ENCODE results near the gene SAA2.

SAA2 gene

DNA sequence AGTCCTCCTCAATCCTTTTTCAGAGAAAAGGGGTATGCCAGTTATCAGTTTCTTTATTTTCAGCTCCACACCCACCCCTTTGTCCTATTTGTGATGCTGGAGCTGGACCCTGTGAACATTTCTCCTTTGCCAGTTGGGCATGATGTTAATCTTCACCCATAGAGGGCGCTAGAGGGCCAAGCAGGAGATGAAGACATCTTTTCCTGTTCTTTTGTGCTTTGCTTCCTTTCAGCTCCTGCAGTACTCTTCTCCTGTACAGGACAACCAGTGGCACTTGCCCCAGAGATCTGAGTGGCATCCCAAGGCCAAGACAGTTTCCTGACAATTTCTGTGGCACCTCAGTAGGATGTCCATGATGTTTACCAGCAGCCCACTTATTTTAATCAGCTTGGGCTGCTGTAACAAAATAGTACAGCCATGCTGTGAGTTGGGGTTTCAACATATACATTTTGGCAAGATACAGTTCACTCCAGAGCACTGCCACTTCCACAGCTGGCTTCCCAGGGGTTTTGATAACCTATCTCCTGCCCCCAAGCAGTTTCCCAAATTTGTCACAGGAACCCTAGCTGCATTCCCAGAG lies 4.6 kb downstream of the SAA2 start:
- H3K27me3 Mint-ChIP-seq (ENCODE audit: low read depth, poor library complexity) = peaks cover 30% of the 10 kb centered on the region
- no peak overlapping the region for H3K27ac Mint-ChIP-seq
- DNase-seq = peak; percentile 50
- TF ChIP-seq CTCF (IDR thresholded peaks at IDR 0.05) = peak; percentile 79
- no peaks in the 10 kb centered on the region for H3K36me3 Mint-ChIP-seq (ENCODE audit: low read depth)
- H3K4me3 Mint-ChIP-seq = no peak overlapping the region
- H3K9me3 Mint-ChIP-seq = peaks cover 6% of the 10 kb centered on the region
- peaks cover 10% of the 10 kb centered on the region for H3K4me1 Mint-ChIP-seq

- Mint-ChIP-seq H3K4me1 (peaks cover 15% of the 10 kb centered on the region), H3K27ac (no peak overlapping the region), H3K36me3 (ENCODE audit: low read depth) (no peaks in the 10 kb centered on the region), H3K27me3 (ENCODE audit: low read depth, poor library complexity) (peaks cover 46% of the 10 kb centered on the region), H3K9me3 (peaks cover 6% of the 10 kb centered on the region), H3K4me3 (no peak overlapping the region)
- DNase-seq = no peak
- TF ChIP-seq CTCF (IDR thresholded peaks at IDR 0.05) = no peak
Observed at GRCh38 chr11:18239655-18240054, 8.8 kb downstream of the SAA2 start.

- TF ChIP-seq CTCF (IDR thresholded peaks at IDR 0.05) = no peak
- Mint-ChIP-seq H3K4me1 (peaks cover 11% of the 10 kb centered on the region), H3K4me3 (no peak within 1 kb of the TSS), H3K9me3 (no peaks in the 10 kb centered on the region), H3K27me3 (ENCODE audit: low read depth, poor library complexity) (peaks cover 46% of the 10 kb centered on the region), H3K36me3 (ENCODE audit: low read depth) (no peaks in the 10 kb centered on the region), H3K27ac (no peak within 1 kb of the TSS)
- DNase-seq = no peak
Observed at GRCh38 chr11:18236664-18237356, 11.7 kb downstream of the SAA2 start, which contains the start of gene SAA4. Gene SAA4, minus strand, starts transcription at chr11:18236802. Its CDS starts 876 bp downstream, at chr11:18235926.

- Mint-ChIP-seq H3K4me1 (peaks cover 11% of the 10 kb centered on the region), H3K27me3 (ENCODE audit: low read depth, poor library complexity) (peaks cover 49% of the 10 kb centered on the region)
- DNase-seq = peak; percentile 18
Observed at GRCh38 chr11:18235394-18236334, 12.8 kb downstream of the SAA2 start.

GRCh38 chr11:18233912-18234311 lies 14.6 kb downstream of the SAA2 start:
- H3K36me3 Mint-ChIP-seq (ENCODE audit: low read depth) = no peaks in the 10 kb centered on the region
- H3K27me3 Mint-ChIP-seq (ENCODE audit: low read depth, poor library complexity) = peaks cover 38% of the 10 kb centered on the region
- no peak overlapping the region for H3K27ac Mint-ChIP-seq
- H3K4me3 Mint-ChIP-seq = no peak overlapping the region
- no peak for DNase-seq
- H3K9me3 Mint-ChIP-seq = no peaks in the 10 kb centered on the region
- TF ChIP-seq CTCF (IDR thresholded peaks at IDR 0.05) = no peak
- H3K4me1 Mint-ChIP-seq = peaks cover 11% of the 10 kb centered on the region

More at GRCh38 chr11:18235394-18236334, 12.8 kb downstream of the SAA2 start:
- H3K27ac Mint-ChIP-seq = no peak overlapping the region
- no peak overlapping the region for H3K4me3 Mint-ChIP-seq
- TF ChIP-seq CTCF (IDR thresholded peaks at IDR 0.05) = no peak
- no peaks in the 10 kb centered on the region for H3K36me3 Mint-ChIP-seq (ENCODE audit: low read depth)
- no peaks in the 10 kb centered on the region for H3K9me3 Mint-ChIP-seq
